ENCODE results near the gene LARGE1.
"Not testable (repeated sequence)": the region's sequence is repeated elsewhere in the genome, so short reads cannot be mapped to it uniquely, and the experiment has no call there.

The LARGE1 gene

GRCh38 chr22:33575041-33575440 is 345.2 kb downstream of the LARGE1 start:
- in situ Hi-C loops (cut with HindIII; ENCODE audit: low sequenced_read_pairs), result no loop called here

GRCh38 chr22:33573479-33573878 is 346.8 kb downstream of the LARGE1 start:
- in situ Hi-C loops (cut with HindIII; ENCODE audit: low sequenced_read_pairs), result no loop called here

DNA sequence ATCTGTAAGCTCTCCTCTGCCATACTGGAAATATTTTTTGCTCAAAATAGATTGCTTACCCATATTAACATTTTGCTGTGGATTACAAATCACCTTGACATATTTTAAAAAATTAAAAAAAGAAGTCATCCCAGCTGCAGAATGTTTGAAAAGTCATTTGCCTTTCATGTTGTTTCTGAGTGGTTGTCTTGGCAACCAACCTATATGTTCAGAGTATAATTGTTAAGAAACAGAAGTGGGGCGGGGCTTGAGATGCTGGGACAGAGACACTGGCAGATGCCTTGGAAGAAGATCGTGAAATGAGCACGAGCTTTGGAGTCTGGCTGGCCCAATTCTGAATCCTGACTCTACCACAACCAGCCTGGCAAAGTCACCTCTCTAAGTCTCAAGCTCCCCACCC is 348.2 kb downstream of the LARGE1 start:
- in situ Hi-C loops (cut with HindIII; ENCODE audit: low sequenced_read_pairs), result no loop called here

DNA sequence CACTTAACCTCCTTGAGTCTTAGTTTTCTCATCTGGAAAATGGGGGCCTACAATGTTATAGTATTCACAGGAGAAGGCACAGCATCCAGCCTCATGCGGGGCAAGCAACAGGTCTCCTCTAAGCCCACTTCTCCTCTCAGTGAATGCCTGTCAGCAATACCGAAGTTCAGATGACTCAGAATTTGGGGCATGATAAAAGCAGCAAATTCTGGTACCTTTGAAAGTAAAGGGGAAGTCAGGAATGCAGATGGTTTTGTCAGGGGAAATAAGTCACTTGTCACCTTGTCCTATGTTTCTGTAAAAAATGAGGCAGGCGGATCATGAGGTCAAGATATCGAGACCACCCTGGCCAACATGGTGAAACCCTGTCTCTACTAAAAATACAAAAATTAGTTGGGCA is 350.2 kb downstream of the LARGE1 start:
- in situ Hi-C loops (cut with HindIII; ENCODE audit: low sequenced_read_pairs), result no loop called here

GRCh38 chr22:33569559-33569958 is 350.7 kb downstream of the LARGE1 start:
- in situ Hi-C loops (cut with HindIII; ENCODE audit: low sequenced_read_pairs), result no loop called here

DNA sequence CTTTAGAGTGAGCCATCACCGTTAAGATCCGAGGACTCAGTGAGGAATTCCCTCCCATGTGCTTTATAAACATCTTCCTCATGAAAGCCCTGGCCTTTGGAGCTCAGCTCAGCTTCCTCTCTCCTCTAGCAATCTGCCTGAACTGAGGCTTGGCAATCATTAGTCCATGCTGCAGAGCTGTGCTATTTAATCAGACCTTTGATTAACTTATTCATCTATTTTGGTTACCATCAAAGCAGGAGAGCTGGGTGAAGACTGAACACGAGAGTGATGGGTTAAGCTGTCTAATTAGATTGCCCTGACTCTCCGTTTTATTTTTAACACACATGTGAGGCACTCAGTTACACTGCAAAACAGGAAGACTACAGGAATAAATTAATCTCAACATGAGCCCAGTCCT is 351.3 kb downstream of the LARGE1 start:
- in situ Hi-C loops (cut with HindIII; ENCODE audit: low sequenced_read_pairs), result no loop called here

- in situ Hi-C loops (cut with HindIII; ENCODE audit: low sequenced_read_pairs), result not testable (repeated sequence)
Observed at GRCh38 chr22:33566495-33566894, 353.8 kb downstream of the LARGE1 start.

- in situ Hi-C loops (cut with HindIII; ENCODE audit: low sequenced_read_pairs), result no loop called here
Observed at GRCh38 chr22:33565580-33565995, 354.7 kb downstream of the LARGE1 start.

DNA sequence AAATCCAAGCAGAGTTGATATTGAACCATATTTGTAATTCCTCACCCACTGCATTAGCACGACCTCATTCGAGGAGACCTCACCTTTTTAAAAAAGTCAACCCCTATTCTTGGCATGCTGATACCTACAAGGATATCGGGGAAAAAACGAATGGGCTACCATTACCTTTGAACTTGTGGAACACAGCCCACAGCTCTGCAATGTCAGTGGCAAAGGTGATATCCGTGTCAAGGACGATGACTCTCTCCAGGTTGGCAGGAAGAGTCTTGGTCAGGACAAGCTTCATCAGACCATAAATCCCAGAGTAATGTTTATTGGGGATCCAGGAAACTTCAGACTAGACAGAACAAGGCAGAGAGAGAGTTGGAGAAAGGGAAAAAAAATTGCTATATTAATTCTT is 355.6 kb downstream of the LARGE1 start:
- in situ Hi-C loops (cut with HindIII; ENCODE audit: low sequenced_read_pairs), result loop anchor here (5.0 kb wide), 1 partner anchor 37 kb away; no protein-coding TSS in a partner anchor

GRCh38 chr22:33563220-33563964 is 356.9 kb downstream of the LARGE1 start:
- in situ Hi-C loops (cut with HindIII; ENCODE audit: low sequenced_read_pairs), result loop anchor here (5.0 kb wide), 1 partner anchor 36 kb away; no protein-coding TSS in a partner anchor

DNA sequence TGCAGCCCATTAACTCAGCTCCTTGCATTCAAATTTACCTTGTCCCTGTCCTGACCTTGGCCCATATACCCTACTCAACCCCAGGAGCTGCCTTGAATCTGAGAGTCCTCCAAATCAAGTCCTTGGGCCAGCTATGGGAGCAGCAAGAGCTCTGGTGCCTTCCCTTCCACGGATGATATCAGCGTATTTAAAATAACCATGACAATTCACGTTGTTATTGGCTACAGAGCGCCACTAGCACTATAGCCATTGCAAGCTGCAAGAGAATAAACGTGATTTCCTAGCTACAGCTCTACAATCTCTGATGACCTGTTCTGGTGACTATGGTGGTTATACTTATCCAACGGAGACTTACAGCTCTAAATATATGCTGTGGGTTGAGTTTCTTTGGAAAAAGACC is 357.8 kb downstream of the LARGE1 start:
- in situ Hi-C loops (cut with HindIII; ENCODE audit: low sequenced_read_pairs), result loop anchor here (5.0 kb wide), 1 partner anchor 35 kb away; no protein-coding TSS in a partner anchor

GRCh38 chr22:33561149-33561807 is 359.0 kb downstream of the LARGE1 start:
- in situ Hi-C loops (cut with HindIII; ENCODE audit: low sequenced_read_pairs), result loop anchor here (5.0 kb wide), 1 partner anchor 34 kb away; no protein-coding TSS in a partner anchor

GRCh38 chr22:33557836-33558235 is 362.4 kb downstream of the LARGE1 start:
- in situ Hi-C loops (cut with HindIII; ENCODE audit: low sequenced_read_pairs), result no loop called here

DNA sequence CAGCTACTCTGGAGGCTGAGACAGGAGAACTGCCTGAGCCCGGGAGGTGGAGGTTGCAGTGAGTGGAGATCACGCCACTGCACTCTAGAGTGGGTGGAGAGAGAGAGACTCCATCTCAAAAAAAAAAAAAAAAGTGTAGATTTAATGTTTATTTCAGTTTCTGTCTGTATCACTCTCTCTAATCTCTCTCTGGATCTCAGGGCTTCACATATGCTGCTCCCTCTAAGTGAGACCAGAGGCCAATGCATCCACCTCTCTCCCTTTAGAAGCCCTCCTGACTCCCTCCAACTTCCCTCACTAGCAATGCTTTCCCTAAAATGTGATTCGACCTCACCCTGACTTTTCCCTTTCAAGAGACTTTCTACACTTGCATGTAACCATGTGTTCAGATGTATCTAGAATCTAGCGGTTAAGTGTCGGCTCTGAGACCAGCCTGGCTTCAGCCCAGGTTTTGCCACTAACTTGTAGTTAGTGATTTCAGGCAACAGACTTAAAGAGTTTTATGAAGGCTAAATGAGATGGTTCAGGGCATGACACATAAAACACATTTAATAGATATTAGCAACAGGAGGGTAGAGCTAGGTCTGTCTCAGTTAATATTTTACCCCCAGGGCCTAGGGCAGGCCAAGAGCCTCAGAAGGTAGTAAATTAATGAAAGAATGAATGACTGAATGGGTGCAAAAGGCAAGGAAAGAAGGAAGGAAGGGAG is 364.3 kb downstream of the LARGE1 start:
- in situ Hi-C loops (cut with HindIII; ENCODE audit: low sequenced_read_pairs), result no loop called here

- in situ Hi-C loops (cut with HindIII; ENCODE audit: low sequenced_read_pairs), result no loop called here
Observed at GRCh38 chr22:33553493-33553892, 366.8 kb downstream of the LARGE1 start.

DNA sequence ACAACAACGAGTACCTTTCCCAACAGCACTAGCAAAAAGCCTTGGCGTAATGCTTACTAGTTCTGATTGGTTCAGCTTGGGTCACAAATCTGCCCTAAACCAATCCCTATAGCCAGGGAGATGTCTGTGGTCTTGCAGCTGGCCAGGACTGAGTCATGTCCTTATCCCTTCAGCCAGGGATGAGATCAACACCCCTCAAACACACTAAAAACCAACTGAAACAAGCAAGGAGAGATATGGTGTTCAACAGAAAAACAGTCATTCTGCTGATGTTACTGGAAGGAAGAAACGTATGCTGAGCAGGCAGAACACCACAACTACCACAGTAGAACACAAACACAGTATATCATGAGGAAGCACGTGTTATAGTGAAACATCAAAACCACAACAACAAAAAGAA is 375.6 kb downstream of the LARGE1 start:
- in situ Hi-C loops (cut with HindIII; ENCODE audit: low sequenced_read_pairs), result no loop called here

DNA sequence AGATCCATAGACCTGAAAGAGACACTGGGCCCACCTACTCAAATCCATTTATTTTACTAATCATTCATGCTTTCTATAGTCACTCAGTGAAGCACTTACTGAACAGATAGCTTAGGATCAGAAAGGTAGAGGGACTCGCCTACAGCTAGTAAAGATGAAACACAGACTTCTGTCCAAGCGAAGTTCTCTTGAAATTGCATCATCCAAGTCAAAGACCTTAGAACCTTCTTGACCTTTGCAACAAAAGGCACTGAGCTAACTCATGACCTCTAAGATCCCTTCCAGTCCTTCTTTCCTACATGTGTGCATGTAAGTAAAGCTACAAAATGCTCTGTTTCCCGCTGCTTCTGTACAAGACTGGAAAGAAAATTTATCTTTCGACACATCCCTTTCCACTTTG is 377.6 kb downstream of the LARGE1 start:
- in situ Hi-C loops (cut with HindIII; ENCODE audit: low sequenced_read_pairs), result no loop called here

DNA sequence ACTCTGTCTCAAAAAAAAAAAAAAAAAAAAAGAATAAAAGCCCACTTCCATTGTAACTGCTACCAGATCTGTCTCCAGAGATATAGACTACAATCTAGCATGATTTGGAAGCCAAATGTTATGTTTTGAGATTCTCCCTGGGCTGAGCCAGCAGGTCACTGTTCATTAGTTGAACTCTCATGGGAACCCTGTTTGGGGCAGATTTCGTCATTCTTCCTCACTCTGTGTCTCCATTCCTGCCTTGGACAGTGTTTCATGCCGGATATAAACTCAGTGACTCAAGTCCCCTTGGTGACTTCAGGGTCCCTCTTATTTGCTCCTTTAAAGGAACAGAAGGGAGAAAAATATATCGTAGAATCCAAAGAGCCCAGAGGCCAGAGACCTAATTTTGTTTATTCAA is 378.1 kb downstream of the LARGE1 start:
- in situ Hi-C loops (cut with HindIII; ENCODE audit: low sequenced_read_pairs), result no loop called here

GRCh38 chr22:33539902-33540751 is 380.1 kb downstream of the LARGE1 start:
- in situ Hi-C loops (cut with HindIII; ENCODE audit: low sequenced_read_pairs), result no loop called here

DNA sequence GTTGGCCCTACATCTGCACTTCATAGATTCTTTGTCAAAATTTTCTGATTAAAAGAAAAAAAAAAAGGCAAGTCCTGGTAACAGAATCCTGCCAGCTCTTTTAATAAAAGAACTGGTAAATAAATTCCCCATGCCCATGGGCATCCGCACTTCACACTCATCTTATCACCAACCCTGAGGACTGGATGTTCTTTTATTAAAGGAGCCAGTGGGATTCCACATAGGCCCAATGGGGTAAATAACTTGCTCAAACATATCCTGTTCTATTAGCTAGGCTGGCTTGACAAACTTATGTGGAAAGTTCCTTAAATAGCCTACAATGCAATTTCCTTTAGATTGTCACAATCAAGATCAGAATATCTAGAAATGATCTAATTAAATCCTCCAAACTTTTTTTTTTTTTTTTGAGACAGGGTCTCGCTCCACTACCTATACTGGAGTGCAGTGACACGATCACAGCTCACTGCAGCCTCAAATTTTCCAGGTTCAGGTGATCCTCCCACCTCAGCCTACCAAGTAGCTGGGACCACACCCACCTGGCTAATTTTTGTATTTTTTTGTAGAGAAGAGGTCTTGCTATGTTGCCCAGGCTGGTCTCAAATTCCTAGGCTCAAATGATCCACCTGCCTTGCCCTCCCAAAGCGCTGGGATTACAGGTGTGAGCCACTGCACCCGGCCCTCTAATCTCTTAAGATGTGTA is 380.9 kb downstream of the LARGE1 start:
- in situ Hi-C loops (cut with HindIII; ENCODE audit: low sequenced_read_pairs), result no loop called here

Measured in DLD1 (cell line).